ENCODE data around the gene PCDHGB2.
"Not testable (repeated sequence)": the region's sequence is repeated elsewhere in the genome, so short reads cannot be mapped to it uniquely, and the experiment has no call there.

Gene PCDHGB2

GRCh38 chr5:141359790-141360426, at the start of gene PCDHGB2:
Gene PCDHGB2 (plus strand): TSS chr5:141359994. CDS start chr5:141360136, 142 bp downstream.
- no peak for DNase-seq

- no peak for DNase-seq
Measured at GRCh38 chr5:141313711-141314110, 46.1 kb upstream of the PCDHGB2 start.

- not testable (repeated sequence) for DNase-seq
Measured at GRCh38 chr5:141316963-141317362, 42.8 kb upstream of the PCDHGB2 start.

- no peak for DNase-seq
Measured at GRCh38 chr5:141319202-141319601, 40.6 kb upstream of the PCDHGB2 start.

GRCh38 chr5:141319699-141320098, 40.1 kb upstream of the PCDHGB2 start:
- DNase-seq = no peak

GRCh38 chr5:141320225-141321169, 39.3 kb upstream of the PCDHGB2 start, which contains the start of gene TAF7:
Gene TAF7 (minus strand): TSS chr5:141320784. CDS start chr5:141320044, 740 bp downstream.
- DNase-seq = peak; percentile 64

- DNase-seq = no peak
Measured at GRCh38 chr5:141322261-141322660, 37.5 kb upstream of the PCDHGB2 start.

GRCh38 chr5:141326088-141326854, 33.5 kb upstream of the PCDHGB2 start:
- DNase-seq = no peak

- DNase-seq = no peak
Measured at GRCh38 chr5:141328231-141328630, 31.6 kb upstream of the PCDHGB2 start.

- peak; percentile 43 for DNase-seq
Measured at GRCh38 chr5:141330299-141331080, 29.3 kb upstream of the PCDHGB2 start, which contains the start of gene PCDHGA1. Gene PCDHGA1 (plus strand): TSS chr5:141330514.

GRCh38 chr5:141332571-141332970, 27.2 kb upstream of the PCDHGB2 start:
- DNase-seq = not testable (repeated sequence)

GRCh38 chr5:141338538-141339306, 21.1 kb upstream of the PCDHGB2 start, which contains the start of gene PCDHGA2:
Gene PCDHGA2 (plus strand): TSS chr5:141338760.
- DNase-seq = no peak

GRCh38 chr5:141340781-141341354, 18.9 kb upstream of the PCDHGB2 start:
- DNase-seq = not testable (repeated sequence)

- DNase-seq = no peak
Measured at GRCh38 chr5:141342773-141343172, 17.0 kb upstream of the PCDHGB2 start.

GRCh38 chr5:141343242-141343952, 16.4 kb upstream of the PCDHGB2 start, which contains the start of gene PCDHGA3:
Gene PCDHGA3 (plus strand): TSS chr5:141343829. CDS start chr5:141344034, 205 bp downstream.
- no peak for DNase-seq

- DNase-seq = no peak
Measured at GRCh38 chr5:141343953-141344463, 15.8 kb upstream of the PCDHGB2 start.

GRCh38 chr5:141345327-141345726, 14.5 kb upstream of the PCDHGB2 start:
- no peak for DNase-seq

GRCh38 chr5:141346017-141346416, 13.8 kb upstream of the PCDHGB2 start:
- DNase-seq = not testable (repeated sequence)

GRCh38 chr5:141349917-141350619, 9.7 kb upstream of the PCDHGB2 start, which contains the start of gene PCDHGB1:
Gene PCDHGB1 (plus strand): TSS chr5:141350099. CDS start chr5:141350261, 162 bp downstream.
- no peak for DNase-seq
